ENCODE measurements around the gene XIRP2.
A peak's percentile ranks its signal among the peaks of the same experiment; 100 is the strongest.

Gene XIRP2

DNA sequence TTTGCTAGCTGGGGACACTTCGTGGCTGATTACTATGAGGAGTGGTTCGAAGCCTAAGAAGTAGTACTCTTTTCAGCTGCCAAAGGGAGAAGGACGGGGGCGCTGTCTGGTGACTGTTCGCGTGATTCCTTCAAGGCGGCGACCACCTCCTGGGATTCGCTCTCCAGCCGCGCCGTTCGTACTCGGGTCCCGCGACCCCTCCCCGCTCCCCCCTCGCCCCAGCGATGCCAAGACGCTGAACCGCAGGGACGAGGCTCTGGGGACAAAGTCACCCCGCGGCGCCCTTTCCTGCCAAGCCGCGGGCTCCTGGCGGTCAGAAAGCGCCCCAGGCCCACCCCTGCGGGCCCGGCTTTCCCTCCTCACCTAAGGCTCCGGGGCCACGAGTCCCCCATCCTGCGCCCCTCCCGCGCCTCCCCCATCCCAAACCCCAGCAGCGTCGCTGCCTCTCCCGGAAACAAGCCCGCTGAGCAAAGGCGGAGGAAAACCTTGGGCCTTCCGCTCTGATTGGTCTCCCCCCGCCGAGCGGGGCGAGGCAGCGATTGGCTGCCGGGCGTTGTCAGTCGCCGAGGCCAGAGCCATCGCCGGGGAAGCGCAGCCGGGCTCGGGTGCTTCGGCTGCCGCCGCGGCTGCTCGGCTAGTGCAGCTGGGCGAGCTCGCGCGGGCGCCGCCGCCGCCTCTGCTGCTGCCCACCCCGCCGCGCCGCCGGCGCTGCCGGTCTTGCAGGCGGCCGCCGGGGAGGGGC lies 404.3 kb downstream of the XIRP2 start, which contains the start of gene B3GALT1:
TSS of gene B3GALT1 (plus strand) at position 572 of the 742 bp plus-strand sequence.
- TF ChIP-seq, protein P1, sequence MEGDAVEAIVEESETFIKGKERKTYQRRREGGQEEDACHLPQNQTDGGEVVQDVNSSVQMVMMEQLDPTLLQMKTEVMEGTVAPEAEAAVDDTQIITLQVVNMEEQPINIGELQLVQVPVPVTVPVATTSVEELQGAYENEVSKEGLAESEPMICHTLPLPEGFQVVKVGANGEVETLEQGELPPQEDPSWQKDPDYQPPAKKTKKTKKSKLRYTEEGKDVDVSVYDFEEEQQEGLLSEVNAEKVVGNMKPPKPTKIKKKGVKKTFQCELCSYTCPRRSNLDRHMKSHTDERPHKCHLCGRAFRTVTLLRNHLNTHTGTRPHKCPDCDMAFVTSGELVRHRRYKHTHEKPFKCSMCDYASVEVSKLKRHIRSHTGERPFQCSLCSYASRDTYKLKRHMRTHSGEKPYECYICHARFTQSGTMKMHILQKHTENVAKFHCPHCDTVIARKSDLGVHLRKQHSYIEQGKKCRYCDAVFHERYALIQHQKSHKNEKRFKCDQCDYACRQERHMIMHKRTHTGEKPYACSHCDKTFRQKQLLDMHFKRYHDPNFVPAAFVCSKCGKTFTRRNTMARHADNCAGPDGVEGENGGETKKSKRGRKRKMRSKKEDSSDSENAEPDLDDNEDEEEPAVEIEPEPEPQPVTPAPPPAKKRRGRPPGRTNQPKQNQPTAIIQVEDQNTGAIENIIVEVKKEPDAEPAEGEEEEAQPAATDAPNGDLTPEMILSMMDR (IDR thresholded peaks at IDR 0.05; ENCODE audit: borderline replicate concordance, insufficient read depth, low read depth, low read length), result peak; percentile 28; the same call in 1 of the 2 replicates
- peak within 1 kb of the TSS; percentile 50 for H3K4me3 ChIP-seq (ENCODE audit: low read depth, low read length)

DNA sequence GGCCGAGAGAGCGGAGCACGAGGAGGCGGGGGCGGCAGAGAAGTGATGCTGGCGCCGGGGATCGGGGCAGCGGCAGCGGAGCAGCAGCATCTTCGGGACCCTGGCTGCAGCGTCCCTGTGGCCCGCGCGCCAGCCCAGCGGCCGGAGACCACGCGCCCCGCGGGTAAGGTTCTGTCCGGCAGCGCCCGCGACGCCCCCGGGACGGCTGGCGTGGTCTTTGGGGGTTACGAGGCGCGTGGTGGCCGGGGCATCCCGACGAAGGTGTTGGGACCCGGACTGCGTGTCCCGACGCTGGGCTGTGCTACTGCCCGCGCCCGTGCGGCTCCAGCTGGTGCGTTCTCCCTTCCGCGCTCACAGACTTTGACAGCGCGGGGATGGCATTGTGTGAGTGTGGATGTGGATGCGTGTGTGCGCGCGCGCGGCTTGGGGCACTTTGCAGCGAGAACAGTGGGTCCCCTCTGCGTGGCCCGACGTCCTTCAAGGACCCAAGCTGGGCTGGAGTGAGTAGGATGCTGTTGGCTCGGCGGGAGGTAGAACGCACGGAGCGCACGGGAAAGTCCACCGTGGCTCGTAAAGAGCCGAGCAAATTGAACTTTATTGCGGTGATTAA lies 405.0 kb downstream of the XIRP2 start:
- H3K4me3 ChIP-seq (ENCODE audit: low read depth, low read length), result peak overlapping the region; percentile 42

DNA sequence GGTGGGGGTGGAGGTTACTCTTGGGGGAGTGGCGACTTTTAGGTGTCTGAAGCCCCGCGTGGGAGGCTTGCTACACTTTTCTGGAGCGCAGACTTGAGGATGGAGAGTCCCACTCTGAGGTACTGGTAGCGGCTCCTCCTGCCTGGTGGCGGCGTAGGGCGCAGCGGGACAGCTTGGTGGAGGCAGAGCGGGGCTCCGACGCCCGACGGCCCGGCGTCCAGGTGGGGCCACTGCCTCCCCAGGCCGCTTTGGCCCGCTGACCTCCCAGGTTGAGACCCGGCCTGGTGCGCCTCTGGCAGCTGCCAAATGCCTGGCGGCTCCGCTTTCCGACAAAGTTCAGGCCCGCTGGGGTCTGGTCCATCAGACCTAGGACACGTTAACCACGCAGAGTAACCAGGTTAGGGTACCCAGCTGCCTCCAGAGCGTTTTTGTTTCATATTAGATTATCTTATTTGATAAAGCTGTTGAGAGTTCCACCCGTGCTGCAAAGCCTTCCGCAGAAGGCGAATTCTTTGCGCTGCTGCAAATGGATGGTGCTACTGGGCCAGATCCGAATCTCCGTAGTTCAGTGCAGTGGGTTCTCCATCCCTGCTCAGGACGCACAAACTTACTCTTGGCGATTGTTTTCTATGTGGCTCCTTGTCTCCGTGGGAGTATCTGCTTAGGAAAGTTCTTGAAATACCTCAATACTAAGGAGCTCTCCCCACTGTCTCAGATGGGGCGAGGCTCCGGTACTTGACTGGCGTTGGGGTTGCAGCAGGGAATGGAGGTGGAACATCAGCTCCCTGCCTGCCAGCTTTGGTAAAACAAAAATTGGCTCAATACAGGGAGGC lies 405.9 kb downstream of the XIRP2 start:
- TF ChIP-seq, protein P1 (IDR thresholded peaks at IDR 0.05; ENCODE audit: borderline replicate concordance, insufficient read depth, low read depth, low read length), result no peak
- H3K4me3 ChIP-seq (ENCODE audit: low read depth, low read length), result no peak overlapping the region

More for the DNA sequence above, 405.0 kb downstream of the XIRP2 start:
- TF ChIP-seq, protein P1 (IDR thresholded peaks at IDR 0.05; ENCODE audit: borderline replicate concordance, insufficient read depth, low read depth, low read length), result no peak

DNA sequence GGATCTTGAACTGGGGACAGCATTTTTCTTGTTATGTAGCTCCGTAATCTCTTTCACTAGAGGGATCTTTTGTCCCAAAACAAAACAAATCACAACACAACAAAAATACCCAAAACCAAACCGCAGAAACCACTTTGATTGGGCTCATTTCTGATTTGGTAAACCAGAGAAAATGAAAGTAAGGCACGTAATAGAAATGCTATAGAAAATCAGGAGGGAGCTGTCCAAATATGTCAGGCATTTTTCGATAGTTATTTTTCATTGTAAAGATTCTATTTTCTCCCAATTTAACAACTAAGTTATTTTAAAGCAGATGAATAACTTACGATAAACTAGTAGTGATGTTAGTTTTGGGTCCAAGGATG lies 406.5 kb downstream of the XIRP2 start:
- H3K4me3 ChIP-seq (ENCODE audit: low read depth, low read length), result no peak overlapping the region
- TF ChIP-seq, protein P1 (IDR thresholded peaks at IDR 0.05; ENCODE audit: borderline replicate concordance, insufficient read depth, low read depth, low read length), result no peak

DNA sequence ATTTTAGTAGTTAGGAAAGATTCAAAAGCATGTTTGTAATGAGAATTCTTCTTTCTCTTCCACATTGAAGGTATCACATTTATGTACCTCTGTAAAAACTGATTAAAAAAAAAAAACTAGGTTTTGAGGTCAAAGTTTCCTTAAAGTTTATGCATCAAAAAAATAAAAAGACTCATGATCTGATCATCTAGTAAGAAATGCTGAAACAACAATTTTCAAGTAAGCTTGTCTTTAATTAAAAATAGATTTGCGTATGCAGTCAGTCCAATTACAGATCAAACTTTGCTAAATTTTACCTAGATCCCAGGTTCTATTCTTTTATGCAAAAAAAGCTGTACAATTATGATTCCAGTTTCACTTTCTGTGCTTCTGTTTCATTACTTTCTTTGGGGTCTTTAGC lies 409.0 kb downstream of the XIRP2 start:
- H3K4me3 ChIP-seq (ENCODE audit: low read depth, low read length), result no peak overlapping the region
- TF ChIP-seq, protein P1 (IDR thresholded peaks at IDR 0.05; ENCODE audit: borderline replicate concordance, insufficient read depth, low read depth, low read length), result no peak

DNA sequence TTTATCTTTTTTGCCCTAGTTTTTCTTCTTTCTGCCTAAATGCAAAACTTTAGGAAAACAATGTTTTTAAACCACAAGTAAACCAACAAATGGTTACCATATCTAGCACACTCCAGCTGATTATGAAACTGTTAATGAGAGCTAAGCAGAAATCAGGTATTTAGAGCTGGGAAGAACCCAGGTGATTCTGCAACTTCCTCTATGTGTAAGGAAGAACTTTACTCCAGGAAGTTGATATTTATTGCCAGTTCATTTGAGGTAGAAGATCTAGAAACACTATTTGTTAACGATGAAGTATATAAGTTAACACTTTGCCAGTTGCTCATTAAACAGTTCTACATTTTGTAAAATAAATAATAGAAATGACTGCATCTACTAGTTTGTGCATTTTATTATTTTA lies 409.7 kb downstream of the XIRP2 start:
- no peak overlapping the region for H3K4me3 ChIP-seq (ENCODE audit: low read depth, low read length)
- TF ChIP-seq, protein P1 (IDR thresholded peaks at IDR 0.05; ENCODE audit: borderline replicate concordance, insufficient read depth, low read depth, low read length), result no peak

Measured in GM12875 (cell line).